Islet precursor cell (in vitro differentiated cells): ENCODE results near the gene SSBP3.
"Not testable (repeated sequence)": the region's sequence is repeated elsewhere in the genome, so short reads cannot be mapped to it uniquely, and the experiment has no call there.

ENCODE experiments used
- DNase-seq: peaks from one replicate; pipeline ENCODE4 v3.0.0-alpha.2; 2018

The SSBP3 gene

DNA sequence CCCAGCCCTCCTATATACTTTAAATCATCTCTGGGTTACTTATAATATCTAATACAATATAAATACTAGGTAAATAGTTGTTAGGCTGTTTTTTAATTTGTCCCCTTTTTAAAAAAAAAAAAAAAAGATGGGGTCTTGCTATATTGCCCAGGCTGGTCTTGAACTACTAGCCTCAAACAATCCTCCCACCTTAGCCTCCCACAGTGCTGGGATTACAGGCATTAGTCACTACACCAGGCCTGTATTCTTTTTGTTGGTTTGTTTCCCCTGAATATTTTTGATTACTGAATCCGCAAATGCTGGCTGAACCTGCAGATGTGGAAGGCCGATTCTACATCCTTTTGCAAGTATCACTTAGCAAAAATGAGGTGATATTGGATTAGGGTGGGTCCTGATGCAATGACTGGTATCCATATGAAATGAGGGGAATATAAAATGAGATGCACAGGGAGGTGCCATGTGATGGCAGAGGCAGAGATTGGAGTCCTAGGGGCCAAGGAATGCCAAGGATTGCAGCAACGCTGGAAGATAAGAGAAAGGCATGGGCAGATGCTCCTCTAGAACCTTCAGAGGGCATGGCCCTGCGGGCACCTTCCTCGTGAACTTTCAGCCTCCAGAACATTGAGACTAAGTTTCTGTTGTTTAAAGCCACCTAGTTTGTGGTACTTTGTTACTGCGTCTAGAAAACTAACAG lies 58.8 kb downstream of the SSBP3 start:
- DNase-seq = no peak

DNA sequence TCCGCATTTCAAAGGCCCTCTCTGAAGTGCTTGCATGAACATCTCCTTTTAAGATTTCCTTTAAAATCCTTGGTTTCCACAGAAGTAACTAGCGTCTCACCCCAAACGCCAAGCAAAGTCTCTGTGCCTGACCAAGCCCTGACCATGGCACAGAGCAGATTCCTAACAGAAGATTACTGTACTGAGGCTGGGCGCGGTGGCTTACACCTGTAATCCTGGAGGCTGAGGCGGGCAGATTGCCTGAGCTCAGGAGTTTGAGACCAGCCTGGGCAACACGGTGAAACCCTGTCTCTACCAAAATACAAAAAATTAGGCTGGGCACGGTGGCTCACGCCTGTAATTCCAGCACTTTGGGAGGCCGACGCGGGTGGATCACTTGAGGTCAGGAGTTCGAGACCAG lies 60.6 kb downstream of the SSBP3 start:
- DNase-seq = not testable (repeated sequence)

DNA sequence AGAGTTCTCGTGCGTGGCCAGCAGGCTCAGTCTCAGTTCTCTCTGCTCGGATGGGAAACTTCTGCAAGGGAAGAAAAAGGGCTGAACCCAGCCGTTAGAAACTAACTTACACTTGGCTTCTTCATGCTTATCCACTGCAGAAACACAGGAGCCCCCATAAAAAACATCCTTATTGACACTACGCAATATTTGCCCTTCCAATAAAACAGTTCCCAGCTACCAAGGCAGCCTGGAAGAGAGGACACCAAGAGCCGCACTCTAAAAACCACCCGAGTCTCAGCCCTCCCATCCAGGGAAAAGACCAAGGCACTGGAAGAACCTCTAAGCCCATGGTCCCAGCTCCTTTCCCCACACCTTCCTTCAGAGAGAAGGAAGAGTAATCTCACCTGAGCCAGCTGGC lies 61.1 kb downstream of the SSBP3 start:
- DNase-seq = no peak

DNA sequence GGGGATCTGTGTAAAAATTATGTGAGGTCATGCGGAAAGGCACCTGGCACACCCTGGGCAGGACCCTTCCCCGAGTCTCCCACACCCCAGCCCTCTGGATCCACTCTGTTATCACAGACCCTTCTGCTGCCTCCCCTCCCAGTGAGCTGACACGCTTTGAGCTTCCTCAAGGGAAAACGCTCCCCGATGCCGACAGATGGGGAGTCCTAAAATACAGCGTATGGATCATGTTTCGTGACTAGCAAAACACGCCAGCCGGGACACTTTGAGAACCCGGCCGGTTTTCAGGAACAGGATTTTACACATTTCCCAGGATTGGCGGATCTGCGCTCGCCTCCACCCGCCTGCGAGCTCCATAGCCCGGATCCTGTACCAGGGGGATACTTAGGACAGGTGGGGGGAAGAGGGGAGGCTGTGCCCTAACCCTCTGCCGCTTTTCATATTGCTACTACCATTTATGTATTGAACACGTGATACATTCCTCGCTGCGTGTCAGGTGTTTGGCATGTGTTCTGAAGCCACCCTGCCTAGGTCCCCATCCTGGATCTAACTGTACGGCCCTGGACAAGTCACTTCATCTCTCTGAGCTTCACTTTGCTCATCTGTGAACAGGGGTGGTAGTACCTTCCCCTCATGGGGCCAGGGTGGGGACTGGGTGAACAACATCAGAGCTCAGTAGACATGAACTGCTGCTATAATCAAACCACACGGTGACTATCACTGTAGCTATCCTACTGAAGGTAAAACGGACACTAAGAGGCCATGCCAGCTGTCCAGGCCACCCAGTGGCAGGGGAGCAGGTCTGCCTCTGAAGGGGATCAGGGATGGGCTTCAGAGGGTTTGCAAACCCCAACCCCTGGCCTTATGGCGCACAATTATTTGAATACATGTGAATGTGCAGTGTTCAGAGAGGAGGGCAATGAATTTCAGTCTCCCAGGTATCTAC lies 63.2 kb downstream of the SSBP3 start:
- no peak for DNase-seq

DNA sequence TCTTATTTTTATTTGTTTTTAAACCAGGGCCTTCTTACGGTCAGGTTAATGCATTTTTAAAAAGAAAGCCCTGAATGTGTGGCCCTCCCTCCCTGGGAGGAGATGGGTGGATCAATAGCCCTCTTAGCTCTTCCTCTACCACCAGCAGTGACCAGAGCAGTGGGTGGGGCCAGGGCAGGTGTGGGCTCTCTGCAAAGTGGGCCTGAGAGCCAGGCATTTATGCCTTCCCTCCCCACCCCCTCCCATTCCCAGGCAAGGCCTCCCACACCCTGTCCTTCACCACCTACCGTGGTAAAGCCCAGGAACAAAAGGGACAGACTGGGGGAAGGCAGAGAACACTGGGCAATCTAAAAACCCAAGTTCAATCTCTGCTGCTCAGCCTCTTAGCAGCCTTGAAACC lies 63.9 kb downstream of the SSBP3 start:
- no peak for DNase-seq

DNA sequence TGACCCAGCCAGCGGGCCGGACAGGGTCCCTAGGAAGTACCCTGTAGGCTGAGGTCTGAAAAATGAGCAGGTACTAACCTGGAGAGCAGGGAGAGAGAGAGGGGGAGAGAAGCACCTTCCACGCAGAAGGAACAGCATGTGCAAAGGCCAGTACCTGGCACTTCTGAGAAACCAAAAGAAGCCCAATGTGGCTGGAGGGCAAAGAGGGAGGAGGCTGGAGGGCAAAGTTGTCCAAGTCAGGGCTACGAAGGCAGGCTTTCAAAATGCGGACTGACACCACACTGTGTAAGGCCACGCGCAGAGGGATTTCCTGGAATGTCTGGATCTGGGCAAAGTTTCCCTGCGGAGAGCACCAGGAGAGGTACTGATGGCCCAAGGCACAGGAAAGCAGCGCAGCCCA lies 64.4 kb downstream of the SSBP3 start:
- no peak for DNase-seq

DNA sequence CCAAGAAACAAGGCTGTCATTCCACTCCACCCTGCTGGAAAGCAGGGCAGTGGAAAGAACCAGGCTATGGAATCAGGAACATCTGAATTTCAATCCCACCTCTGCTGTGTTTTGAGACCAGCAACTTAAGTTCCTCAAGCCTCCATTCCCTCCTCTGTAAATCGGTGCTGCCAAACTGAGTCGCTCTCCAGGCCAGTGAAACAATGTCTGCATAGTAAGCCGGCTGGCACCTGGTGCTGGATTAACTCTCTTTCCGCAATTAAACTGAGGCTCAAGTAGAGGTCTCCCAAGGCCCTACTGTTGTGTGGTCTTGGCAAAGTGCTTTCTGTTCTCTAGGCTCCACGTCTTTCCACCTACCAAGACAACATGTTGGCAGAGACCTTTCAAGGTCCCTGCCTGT lies 65.3 kb downstream of the SSBP3 start:
- DNase-seq = no peak

DNA sequence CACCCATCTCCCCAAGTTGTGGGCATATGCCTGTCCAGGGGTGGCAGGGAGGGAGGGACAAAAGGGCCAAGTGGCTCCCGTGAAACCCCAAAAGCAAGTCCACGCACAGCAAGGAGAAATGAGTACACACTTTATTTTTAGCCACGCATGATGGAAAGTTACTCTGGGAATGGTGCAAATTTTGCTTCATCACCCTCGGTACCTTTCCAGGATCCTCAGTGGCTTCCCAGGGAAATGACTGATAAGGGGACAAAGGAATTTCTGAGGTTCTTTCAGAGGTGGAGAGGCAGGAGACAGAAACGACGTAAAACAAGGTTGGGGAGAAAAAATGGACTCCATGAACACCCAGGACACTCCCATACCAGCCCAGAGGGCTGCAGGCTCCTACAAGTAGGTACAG lies 65.8 kb downstream of the SSBP3 start:
- DNase-seq = no peak

DNA sequence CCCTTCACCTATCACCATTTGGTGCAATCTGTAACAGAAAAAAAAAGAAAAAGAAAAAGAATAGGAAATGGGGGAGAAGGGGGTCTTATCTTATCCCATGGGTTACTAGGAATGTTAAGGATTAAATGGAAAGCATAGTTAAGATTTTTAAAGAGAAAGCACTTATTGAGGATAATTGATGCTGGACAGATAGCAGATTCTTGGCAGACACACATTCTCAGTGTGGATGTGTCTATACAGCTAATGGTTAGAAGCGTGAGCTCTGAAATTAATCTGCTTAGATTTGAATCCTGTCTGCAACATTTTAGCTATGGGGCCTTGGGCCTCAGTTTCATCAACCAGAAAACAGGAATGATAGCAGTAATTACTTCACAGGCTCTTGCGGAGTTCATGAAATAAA lies 67.1 kb downstream of the SSBP3 start:
- no peak for DNase-seq

DNA sequence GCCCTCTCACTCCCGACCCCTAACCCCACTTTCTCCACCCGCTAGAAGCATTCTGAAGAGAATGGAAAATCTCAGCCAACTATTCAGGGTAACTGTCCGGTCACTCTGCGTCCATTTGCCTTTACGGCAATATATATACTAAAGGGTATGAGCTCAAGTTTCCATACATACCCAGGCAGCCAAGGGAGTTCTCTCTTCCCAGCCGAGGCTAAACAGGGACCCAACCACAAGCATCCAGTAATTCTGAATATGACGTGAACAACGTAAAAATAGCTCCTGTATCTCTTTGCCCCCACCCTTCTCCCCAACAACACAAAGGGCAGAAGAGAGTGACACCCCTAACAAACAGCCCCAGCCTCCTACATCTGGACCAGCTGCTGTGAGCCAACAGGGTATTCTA lies 67.7 kb downstream of the SSBP3 start:
- no peak for DNase-seq

DNA sequence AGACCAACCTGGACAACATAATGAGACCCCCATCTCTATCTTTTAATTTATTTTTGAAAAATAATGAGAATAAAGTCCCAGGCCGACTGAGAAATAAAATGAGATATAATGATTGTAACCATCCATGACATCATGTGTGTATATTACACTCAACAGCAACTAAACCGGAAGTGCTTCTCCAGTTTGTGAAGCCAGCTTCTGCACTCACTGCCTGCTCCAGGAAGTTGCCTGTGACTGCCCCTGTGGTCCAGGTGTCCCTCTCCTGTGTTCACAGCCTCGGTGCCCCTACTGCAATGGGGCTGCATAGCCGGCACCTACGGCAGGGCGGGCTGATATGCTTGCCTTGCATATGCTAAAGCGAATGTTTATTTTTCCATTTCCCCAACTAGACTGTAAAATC lies 68.3 kb downstream of the SSBP3 start:
- DNase-seq = no peak

DNA sequence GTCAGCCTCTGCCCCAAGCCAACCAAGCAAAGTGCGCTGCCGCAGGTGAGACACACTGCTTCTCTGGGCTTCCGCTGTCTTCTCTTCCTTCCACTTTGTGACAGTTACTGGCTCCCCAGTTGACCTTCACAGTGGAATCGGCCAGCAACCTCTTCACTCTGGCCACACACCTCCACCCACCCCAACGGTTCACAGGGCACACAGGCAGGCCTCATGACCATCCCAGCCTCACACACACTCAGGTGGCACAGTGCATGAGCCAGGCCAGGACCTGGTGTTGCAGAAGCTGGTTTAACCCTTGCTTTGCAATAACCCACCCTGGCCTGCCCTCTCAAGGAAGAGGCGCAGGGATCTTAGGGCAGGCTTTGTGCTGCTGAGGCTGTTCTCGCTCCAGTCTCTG lies 69.2 kb downstream of the SSBP3 start:
- no peak for DNase-seq

DNA sequence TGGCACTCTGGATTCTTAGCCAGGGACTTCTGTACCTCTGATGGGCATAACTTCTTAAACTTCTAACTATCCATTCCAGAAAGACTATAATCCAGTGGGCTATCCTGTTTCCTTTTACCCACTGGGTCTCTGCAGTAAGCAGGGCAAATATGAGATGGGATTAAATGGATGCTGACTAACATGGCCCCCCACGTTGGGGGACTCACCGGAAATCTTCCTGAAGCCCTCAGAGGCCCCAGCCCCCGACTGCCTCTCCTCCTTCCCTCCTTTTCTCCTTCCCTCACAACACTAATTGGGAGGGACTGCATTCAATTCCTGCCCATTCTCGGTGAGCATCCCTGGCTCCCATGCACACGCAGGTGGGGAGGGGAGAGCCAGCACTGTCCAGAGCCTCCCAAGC lies 70.1 kb downstream of the SSBP3 start:
- no peak for DNase-seq

DNA sequence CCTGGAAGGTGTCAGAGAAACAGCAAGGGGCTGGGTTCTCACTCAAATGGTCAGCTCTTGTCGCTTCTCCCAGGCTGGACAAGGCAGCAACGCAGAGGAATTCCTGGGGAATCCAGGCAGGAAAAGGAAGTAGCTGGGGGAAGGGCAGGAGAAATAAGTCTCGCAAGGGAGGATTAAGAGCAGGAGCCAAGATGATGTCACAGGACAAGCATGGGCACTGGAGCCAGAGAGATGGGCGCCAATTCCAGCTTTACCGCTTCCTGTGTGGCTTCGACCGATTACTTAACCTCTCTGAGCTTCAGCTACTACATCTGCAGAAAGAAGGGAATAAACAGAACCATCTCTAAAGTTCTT lies 70.5 kb downstream of the SSBP3 start:
- DNase-seq = peak; percentile 94

DNA sequence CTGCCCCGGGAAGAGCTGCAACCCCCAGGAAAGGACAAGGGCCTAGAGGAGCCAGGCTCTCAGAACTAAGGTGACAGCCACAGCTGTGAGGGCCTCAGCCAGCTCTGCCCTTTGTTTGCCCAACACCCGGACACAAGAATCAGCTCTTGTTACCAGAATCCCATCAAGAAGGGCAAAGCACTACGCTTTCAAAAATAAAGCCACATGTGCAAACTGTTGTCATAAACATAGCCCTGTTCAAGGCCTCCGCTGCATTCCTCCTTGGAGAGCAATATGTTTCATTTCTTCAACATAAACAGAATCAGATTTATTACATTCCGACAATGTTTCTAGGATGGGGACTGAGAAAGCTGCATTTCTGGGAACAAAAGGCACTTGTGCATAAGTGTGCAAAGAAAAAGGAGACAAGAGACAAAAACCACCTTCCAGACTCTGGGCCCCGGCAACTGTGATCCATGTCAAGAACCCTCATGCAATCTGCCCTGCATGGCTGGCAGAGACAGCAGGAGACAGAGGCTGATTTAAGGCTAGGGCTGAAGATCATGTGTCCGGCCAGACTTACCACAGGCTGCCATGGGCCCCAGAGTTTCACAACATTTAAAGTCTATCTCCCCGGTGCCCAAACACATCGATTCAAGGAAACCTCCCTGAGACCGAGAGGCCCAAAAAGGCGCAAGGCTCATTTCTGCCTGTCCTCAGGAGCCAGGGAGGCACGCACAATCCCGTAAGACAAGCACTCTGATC lies 71.0 kb downstream of the SSBP3 start:
- DNase-seq = no peak

DNA sequence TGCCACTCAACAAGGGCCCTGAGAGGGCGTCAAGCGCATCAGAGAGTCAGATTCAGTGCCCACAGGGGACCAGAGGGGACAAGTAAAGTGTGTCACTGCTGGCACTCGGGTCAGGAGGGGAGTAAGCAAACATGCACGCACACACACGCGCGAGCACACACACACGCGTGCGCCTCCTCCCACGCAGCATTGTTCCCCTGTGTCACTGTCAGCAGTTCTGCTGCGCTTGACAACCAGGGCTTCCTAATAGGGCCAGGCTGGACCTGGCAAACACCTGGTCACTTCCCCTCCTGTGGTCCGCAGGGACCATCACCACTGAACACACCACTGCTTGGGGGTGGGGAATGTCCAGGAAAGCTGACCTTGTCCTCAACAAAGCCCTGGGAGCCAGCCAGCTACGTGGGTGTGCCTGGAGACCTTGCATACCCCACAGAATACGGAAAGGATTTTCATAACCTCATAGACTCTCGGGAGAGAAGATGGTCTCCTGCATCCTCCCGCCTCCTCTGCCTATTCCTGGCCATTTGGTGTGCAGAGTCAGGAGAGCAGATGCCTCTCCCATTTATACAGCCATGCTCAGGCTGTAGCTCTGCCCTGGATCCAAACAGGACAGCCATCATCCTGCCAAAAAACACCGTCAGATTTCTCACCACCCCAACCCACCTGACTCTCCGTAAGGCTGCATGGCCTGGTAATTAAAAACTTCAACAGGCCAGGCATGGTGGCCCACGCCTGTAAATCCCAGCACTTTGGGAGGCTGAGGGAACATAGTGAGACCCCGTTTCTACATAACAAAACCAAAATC lies 73.2 kb downstream of the SSBP3 start:
- DNase-seq = no peak

DNA sequence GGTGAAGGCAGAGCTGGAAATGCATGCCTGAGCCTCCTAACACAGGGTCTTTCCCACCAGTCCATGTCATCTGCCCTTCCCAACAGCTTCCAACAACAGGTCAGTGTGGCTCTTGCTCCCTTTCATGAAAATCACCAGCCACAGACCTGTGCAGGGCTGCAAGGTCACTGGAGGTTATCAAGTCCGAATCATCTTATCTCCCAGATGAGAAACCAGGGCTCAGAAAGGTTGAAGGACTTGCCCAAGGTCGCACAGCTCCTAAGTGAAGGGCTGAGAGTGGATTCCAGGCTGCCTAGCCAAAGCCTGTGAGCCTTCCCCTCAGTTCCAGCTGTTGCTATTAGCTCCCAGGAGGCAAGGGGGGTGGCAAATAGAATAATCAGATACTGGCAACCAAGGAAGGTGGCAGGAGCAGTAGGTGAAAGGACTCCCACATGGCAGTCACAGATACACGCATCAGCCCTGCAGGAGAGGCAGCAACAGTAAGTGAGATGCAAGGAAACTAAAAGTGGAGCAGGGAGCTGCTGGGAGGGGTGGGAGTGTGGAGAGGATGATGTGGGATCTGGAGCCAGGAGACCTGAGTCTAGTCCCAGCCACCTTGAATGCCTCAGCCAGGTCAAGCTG lies 74.2 kb downstream of the SSBP3 start:
- no peak for DNase-seq

DNA sequence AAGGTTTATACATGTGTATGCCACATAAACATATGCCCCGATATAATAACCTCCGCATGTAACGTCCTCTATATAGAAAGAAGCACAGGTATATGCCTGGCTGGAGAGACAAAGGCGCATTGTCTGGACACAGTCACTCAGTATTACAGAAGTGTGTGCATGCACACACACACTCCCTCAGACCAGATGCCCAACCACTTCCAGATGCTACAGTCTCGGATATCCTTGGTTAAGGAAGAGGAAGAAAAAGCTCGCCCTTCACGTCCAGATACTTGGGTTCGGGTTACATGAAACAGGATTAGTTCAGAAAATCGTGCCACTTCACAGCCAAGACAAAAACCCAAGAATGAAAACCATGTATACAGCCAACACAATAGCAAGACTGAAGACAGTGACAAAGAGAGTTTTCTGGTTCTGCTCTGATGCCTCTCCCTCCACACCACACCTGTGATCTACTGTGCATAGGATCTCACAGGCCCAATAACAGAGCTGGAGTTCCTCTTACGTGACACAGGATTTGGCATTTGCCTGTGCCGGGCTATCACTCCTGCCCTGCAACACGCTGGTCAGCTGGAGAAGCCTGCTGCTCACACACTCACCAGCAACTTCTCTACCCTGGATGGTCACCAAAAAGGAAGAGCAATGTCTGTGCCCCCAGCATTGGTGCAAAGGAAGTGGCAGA lies 75.0 kb downstream of the SSBP3 start:
- DNase-seq = no peak

DNA sequence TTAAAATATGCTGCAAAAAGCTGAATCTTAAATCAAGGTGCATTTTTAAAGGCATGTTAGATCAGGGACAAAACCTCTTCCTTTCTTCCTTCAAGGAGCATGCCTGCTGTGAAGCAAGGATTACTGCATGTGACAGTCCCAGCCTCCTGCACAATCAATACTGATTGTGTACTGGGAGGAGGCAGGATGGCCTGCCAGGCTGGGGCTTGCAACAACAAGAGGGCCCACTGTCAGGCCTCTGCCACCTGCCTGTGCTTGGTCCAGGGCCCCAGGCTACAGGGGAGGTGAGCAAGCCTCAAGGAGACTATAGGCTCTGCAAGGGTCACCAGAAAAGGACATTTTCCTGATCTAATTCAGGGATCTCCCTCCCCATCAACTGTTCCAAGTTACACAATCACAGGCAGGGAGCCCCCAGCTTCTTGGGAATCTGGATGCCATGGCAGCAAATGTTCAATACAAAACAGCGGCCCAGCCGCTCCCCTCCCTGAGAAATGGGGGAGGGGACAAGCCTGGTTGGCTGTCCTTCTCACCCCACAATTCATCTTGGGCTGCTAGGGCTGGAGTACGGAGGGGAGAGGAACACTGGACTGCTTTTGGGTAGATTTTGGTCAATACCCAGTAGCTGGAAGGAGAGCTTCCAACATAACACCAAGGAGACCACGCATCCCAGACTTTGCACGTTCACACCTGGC lies 76.7 kb downstream of the SSBP3 start:
- DNase-seq = no peak

DNA sequence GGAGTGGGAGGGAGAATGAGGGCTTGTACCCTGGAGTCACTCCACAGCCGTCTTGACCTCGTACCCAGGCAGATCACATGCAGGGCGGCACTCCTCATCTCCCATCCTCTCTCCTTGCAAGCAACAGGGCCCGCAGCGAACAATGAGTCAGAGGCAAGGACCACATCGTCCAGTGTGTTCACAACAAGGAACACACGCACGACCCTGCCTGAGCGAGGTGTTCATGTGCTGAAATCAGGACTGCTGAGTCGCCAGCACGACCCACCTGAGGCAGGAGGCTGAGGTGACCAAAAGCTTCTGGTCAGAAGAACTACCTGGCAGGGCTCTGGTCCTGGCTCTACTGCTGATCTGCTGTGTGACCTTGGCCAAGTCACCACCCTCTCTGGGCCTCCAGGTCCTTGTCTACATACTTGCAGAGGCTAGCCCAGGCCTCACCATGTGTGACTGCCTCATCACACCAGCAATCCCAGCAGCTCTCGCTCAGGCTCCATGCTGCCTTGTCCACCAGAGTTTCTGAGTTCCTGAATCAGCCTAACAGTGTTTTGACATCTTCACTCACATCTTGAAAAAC lies 78.0 kb downstream of the SSBP3 start:
- DNase-seq = peak; percentile 78
